Muscle of arm (tissue), 12 donors: Measurements from ENCODE around the gene NPY1R. TPM values are rescaled to one million over a fixed set of nuclear protein-coding genes. Genes with fewer than 3 reads are reported as not detected.

Experiments
- DNase-seq: peaks from one replicate; pipeline ENCODE4 v3.0.0-alpha.2; 2013
- polyA plus RNA-seq, 12 donors: library from polyadenylated mRNA; unstranded; fragments of 120-200 nt; gene quantifications; one replicate each; pipeline ENCODE4 v1.2.1, GENCODE V29; 2013; ENCODE audit not compliant: insufficient read length in 12 of 12

NPY1R gene
- polyA plus RNA-seq, 12 donors, result 3.5 to 17.0 (median 11.0) TPM; not detected in 1

DNA sequence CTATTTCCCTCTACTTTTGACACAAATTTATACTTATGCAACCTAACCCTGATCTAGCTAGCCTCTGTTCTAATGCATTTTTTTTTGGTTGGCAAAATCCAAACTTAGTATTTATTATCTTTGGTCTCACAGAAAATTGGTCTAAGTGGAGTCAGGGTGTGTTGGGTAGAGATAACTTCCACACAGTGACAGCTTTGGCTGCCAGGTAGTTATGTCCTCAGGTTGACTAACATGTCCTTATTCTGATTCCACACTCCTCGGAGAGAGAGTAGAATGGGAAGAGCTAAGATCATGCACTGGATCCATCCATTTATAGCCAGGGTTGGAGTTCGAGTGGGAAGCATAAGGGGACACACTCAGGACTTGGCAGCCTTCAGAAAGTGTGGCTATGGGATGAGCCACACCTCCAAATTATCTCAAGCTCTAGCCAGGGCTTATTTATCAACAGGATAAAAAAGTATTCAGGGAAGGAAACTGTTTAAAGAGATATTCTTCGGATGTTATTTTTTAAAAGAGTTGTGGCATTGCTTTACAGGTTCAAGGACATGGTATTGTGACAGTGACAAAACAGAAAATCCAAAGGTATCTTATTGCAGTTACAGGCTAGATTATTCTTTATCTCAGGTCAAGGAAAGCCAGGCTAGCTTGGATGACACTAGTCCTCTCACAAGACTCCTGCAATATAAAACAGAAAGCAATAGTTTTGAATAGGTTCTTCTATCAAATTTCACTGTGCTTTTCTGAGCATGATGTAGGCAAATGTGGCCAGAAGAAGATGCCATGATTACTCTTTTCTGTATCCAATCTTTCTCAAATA is 51.5 kb downstream of the NPY1R start:
- no peak for DNase-seq

DNA sequence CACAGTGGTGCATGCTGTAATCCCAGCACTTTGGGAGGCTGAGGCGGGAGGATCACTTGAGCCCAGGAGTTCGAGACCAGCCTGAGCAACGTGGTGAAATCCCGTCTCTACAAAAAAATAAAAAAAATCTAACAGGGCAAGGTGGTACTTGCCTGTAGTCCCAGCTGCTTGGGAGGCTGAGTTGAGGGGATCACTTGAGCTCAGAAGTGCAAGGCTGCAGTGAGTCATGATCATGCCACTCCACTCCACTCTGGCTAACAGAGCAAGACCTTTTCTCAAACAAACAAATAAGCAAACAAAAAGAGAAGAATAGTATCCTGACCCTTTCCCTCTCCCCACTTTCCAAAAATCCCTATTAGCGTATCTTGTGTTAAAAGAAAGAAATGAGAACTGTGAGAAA is 52.7 kb downstream of the NPY1R start:
- DNase-seq, result no peak

DNA sequence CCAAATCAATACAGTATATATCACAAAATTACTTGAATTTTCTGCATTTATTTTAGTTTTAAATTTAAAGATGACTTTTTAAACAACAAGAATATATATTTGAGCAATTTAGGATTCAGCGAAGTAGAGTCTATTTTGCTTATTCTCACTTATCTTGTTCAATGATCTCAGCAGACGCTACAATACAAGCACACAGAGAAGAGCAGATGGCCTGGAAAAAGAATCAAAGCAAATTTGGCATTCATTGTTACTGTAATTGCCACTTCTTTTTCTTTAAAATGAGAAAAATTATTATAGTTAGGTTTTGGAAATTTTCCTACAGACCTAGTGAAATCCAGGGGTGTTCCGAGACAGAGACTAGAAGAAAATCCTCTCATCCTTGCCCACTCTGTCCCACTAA is 57.5 kb downstream of the NPY1R start:
- no peak for DNase-seq

Other genes starting within 250 kb of the NPY1R start
- gene NAF1, start 165.7 kb downstream of the NPY1R start, polyA plus RNA-seq, result 10 to 100 TPM in 11 of 12 donors, not detected in 1; 16.7 to 39.4 (median 19.2) TPM
- under 1 TPM in 10 of 12 donors, not detected in 2; 0.18 to 0.46 (median 0.28) TPM for gene NPY5R, start 11.3 kb upstream of the NPY1R start, polyA plus RNA-seq
- gene TKTL2, start 141.2 kb upstream of the NPY1R start, polyA plus RNA-seq, result not detected
- gene TMA16, start 162.1 kb upstream of the NPY1R start, polyA plus RNA-seq, result 10 to 100 TPM in 11 of 12 donors, not detected in 1; 21.7 to 91.1 (median 25.5) TPM